Esophagus muscularis mucosa (tissue), 3 donors: ENCODE data around the gene COQ10B.

Experiments
- POLR2AphosphoS5 ChIP-seq, 2 donors: sonication (generic); formaldehyde crosslinking; IDR thresholded peaks; one replicate each; pipeline ENCODE4 v1.6.1; 2017; ENCODE audit warnings: antibody characterized with exemption in 2 of 2
- TF ChIP-seq, protein P1 (sequence below), 3 experiments: fragments of 200-600 bp in 2 of 3; fragments of 450-650 bp in 1 of 3; sonication (generic) in 2 of 3; IDR thresholded peaks; one replicate each; pipeline ENCODE4 v1.5.1; 2017 to 2019; ENCODE audit warnings: antibody characterized with exemption in 3 of 3, mild to moderate bottlenecking in 2 of 3, moderate library complexity in 1 of 3

DNA sequence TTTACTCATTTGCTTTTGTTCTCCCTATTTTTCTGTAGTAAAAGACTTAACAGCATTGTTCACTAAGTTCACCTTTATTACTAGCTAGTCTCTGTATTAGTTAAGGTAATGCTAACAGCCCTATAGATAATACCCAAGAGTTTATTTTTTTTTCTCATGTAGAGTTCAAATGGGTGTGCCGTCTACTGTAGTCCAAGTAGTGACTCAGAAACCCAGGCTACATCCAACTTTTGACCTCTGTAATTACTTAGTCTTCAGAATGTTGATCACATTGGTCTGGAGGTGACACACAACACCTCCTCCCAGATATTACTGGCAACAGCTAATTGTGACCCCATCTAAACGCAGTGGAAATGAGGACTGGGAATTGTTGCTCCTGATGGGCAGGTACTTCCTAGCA, 7.7 kb downstream of the COQ10B start:
- TF ChIP-seq POLR2AphosphoS5 (IDR thresholded peaks at IDR 0.05), result peak in 1 of 2 donors; percentile 20
- TF ChIP-seq, protein P1, sequence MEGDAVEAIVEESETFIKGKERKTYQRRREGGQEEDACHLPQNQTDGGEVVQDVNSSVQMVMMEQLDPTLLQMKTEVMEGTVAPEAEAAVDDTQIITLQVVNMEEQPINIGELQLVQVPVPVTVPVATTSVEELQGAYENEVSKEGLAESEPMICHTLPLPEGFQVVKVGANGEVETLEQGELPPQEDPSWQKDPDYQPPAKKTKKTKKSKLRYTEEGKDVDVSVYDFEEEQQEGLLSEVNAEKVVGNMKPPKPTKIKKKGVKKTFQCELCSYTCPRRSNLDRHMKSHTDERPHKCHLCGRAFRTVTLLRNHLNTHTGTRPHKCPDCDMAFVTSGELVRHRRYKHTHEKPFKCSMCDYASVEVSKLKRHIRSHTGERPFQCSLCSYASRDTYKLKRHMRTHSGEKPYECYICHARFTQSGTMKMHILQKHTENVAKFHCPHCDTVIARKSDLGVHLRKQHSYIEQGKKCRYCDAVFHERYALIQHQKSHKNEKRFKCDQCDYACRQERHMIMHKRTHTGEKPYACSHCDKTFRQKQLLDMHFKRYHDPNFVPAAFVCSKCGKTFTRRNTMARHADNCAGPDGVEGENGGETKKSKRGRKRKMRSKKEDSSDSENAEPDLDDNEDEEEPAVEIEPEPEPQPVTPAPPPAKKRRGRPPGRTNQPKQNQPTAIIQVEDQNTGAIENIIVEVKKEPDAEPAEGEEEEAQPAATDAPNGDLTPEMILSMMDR (IDR thresholded peaks at IDR 0.05), result no peak
